H1 (cell line): ENCODE measurements around the gene WDR49. TPM values are rescaled to one million over a fixed set of nuclear protein-coding genes. Genes with fewer than 3 reads are reported as not detected.

Experiments
- CTCF ChIA-PET: fragments of 300-600 bp; sonication (Branson Sonifier 250); formaldehyde crosslinking; loops from one replicate; lab custom pipeline; 2021; ENCODE audit not compliant: partially characterized antibody; lab: Charles Lee
- POLR2A ChIA-PET: fragments of 300-600 bp; sonication (Branson Sonifier 250); formaldehyde crosslinking; loops from one replicate; lab custom pipeline; 2021; ENCODE audit warnings: inconsistent platforms; ENCODE audit not compliant: partially characterized antibody; lab: Charles Lee
- DNase-seq, 2 experiments: peaks; one replicate each; pipeline versions ENCODE4 v3.0.0 to v3.0.0-alpha.2; 2010 to 2022; ENCODE audit warnings: low spot score in 2 of 2, low read depth in 1 of 2, mixed read lengths in 1 of 2
- FAIRE-seq: peaks from 2 replicates; lab custom pipeline; 2011; peaks lifted over from hg19 to GRCh38; lab: Jason Lieb, UNC
- H2AFZ ChIP-seq: 2 replicates; pipeline ENCODE4 v1.8.1; 2012; ENCODE audit warnings: low read length, inconsistent platforms
- H2AK5ac ChIP-seq: 2 replicates; pipeline ENCODE4 v1.6.1; 2013; ENCODE audit warnings: low read depth, low read length
- H2BK120ac ChIP-seq: replicated peaks from 2 replicates; pipeline ENCODE3; 2013; ENCODE audit warnings: low read depth, low read length, inconsistent platforms
- H2BK12ac ChIP-seq: 2 replicates; pipeline ENCODE4 v1.6.1; 2013; ENCODE audit warnings: low read depth, low read length
- H2BK15ac ChIP-seq: 2 replicates; pipeline ENCODE4 v1.6.1; 2013; ENCODE audit warnings: low read length
- H2BK20ac ChIP-seq: 2 replicates; pipeline ENCODE4 v1.6.1; 2013; ENCODE audit warnings: low read length
- H2BK5ac ChIP-seq: 2 replicates; pipeline ENCODE4 v1.6.1; 2013; ENCODE audit warnings: low read depth, low read length
- H3K14ac ChIP-seq: 2 replicates; pipeline ENCODE4 v1.6.1; 2013; ENCODE audit warnings: inconsistent platforms; ENCODE audit not compliant: insufficient read length
- H3K18ac ChIP-seq: 2 replicates; pipeline ENCODE4 v1.6.1; 2013; ENCODE audit warnings: low read length; ENCODE audit errors: extremely low read depth
- H3K23ac ChIP-seq: 2 replicates; pipeline ENCODE4 v1.6.1; 2013; ENCODE audit warnings: inconsistent platforms; ENCODE audit not compliant: insufficient read length
- H3K23me2 ChIP-seq: 2 replicates; pipeline ENCODE4 v1.6.1; 2013; ENCODE audit warnings: low read depth, low read length
- H3K27ac ChIP-seq: 2 replicates; pipeline ENCODE4 v1.6.1; 2011; ENCODE audit warnings: low read depth, low read length, inconsistent platforms
- H3K27me3 ChIP-seq, 4 experiments: replicated peaks in 1 of 4; 1 replicate in 1 of 4; 2 replicates in 3 of 4; pipeline versions ENCODE4 v1.6.1 to v1.8.1; 2011 to 2013; ENCODE audit warnings: low read length in 3 of 4, mild to moderate bottlenecking in 3 of 4, inconsistent platforms in 2 of 4, mixed read lengths in 2 of 4, moderate library complexity in 1 of 4; ENCODE audit not compliant: control insufficient read depth in 3 of 4, insufficient read depth in 3 of 4; ENCODE audit errors: extremely low read depth in 1 of 4
- H3K36me3 ChIP-seq, 4 experiments: 2 replicates each; pipeline versions ENCODE4 v1.6.1 to v1.8.1; 2011 to 2013; ENCODE audit warnings: mild to moderate bottlenecking in 4 of 4, low read length in 3 of 4, moderate library complexity in 2 of 4, control low read depth in 1 of 4, inconsistent platforms in 1 of 4; ENCODE audit not compliant: insufficient read depth in 4 of 4, control insufficient read depth in 2 of 4
- H3K4ac ChIP-seq: replicated peaks from 2 replicates; pipeline ENCODE3; 2013; ENCODE audit warnings: low read length, low read depth, mixed read lengths, inconsistent platforms; ENCODE audit not compliant: insufficient read length
- H3K4me1 ChIP-seq, 4 experiments: replicated peaks in 1 of 4; 1 replicate in 1 of 4; 2 replicates in 3 of 4; pipeline versions ENCODE4 v1.6.1 to v1.8.1; 2011 to 2013; ENCODE audit warnings: low read length in 3 of 4, inconsistent platforms in 2 of 4, mixed read lengths in 1 of 4; ENCODE audit not compliant: insufficient read depth in 4 of 4, control insufficient read depth in 3 of 4
- H3K4me2 ChIP-seq, 2 experiments: 2 replicates each; pipeline versions ENCODE4 v1.6.1 to v1.8.1; 2011 to 2013; ENCODE audit warnings: low read depth in 2 of 2, low read length in 2 of 2, control low read depth in 1 of 2, inconsistent platforms in 1 of 2, mild to moderate bottlenecking in 1 of 2; ENCODE audit not compliant: insufficient read depth in 1 of 2
- H3K4me3 ChIP-seq, 4 experiments: fragments of 200-600, 300-600 bp in 1 of 4; sonication (generic), shearing (Covaris generic), sonication (Bioruptor Twin) in 1 of 4; 2 replicates each; pipeline versions ENCODE4 v1.5.1 to v1.8.1; 2011 to 2016; ENCODE audit warnings: low read length in 4 of 4, low read depth in 3 of 4, control low read depth in 2 of 4, inconsistent platforms in 2 of 4, mild to moderate bottlenecking in 2 of 4, mixed read lengths in 1 of 4, moderate library complexity in 1 of 4; ENCODE audit not compliant: insufficient read depth in 2 of 4; ENCODE audit errors: extremely low read depth in 1 of 4
- H3K56ac ChIP-seq: replicated peaks from 2 replicates; pipeline ENCODE3; 2013; ENCODE audit warnings: low read depth, mild to moderate bottlenecking, mixed read lengths, low read length, inconsistent platforms; ENCODE audit not compliant: insufficient read length
- H3K79me1 ChIP-seq: 2 replicates; pipeline ENCODE4 v1.6.1; 2013; ENCODE audit warnings: low read depth, low read length, control low read depth
- H3K79me2 ChIP-seq, 2 experiments: 2 replicates each; pipeline versions ENCODE4 v1.6.1 to v1.8.1; 2012 to 2013; ENCODE audit warnings: low read length in 2 of 2, mild to moderate bottlenecking in 2 of 2, inconsistent platforms in 1 of 2; ENCODE audit not compliant: insufficient read depth in 2 of 2, control insufficient read depth in 1 of 2
- H3K9ac ChIP-seq, 4 experiments: replicated peaks in 1 of 4; 1 replicate in 1 of 4; 2 replicates in 3 of 4; pipeline versions ENCODE4 v1.6.1 to v1.8.1; 2011 to 2013; ENCODE audit warnings: low read depth in 3 of 4, low read length in 3 of 4, control low read depth in 2 of 4, mild to moderate bottlenecking in 2 of 4, moderate library complexity in 2 of 4, inconsistent platforms in 1 of 4; ENCODE audit errors: extremely low read depth in 1 of 4
- H3K9me3 ChIP-seq, 2 experiments: 2 replicates each; pipeline versions ENCODE4 v1.6.1 to v1.8.1; 2012 to 2013; ENCODE audit warnings: mild to moderate bottlenecking in 2 of 2, moderate library complexity in 2 of 2, control low read depth in 1 of 2, inconsistent platforms in 1 of 2, low read depth in 1 of 2, low read length in 1 of 2, mixed read lengths in 1 of 2; ENCODE audit not compliant: insufficient read depth in 2 of 2
- H4K20me1 ChIP-seq, 2 experiments: replicated peaks in 1 of 2; 2 replicates each; pipeline versions ENCODE3 to v1.8.1; 2011 to 2013; ENCODE audit warnings: inconsistent platforms in 2 of 2, low read length in 2 of 2, mild to moderate bottlenecking in 1 of 2; ENCODE audit not compliant: insufficient read depth in 2 of 2, control insufficient read depth in 1 of 2
- H4K5ac ChIP-seq: 2 replicates; pipeline ENCODE4 v1.6.1; 2013; ENCODE audit warnings: low read length, low read depth, mixed read lengths, inconsistent platforms; ENCODE audit not compliant: insufficient read length
- H4K8ac ChIP-seq: 2 replicates; pipeline ENCODE4 v1.8.0; 2013; ENCODE audit warnings: mild to moderate bottlenecking, moderate library complexity, low read length, inconsistent platforms; ENCODE audit not compliant: insufficient read depth; ENCODE audit errors: extremely low read depth
- H4K91ac ChIP-seq: replicated peaks from 2 replicates; pipeline ENCODE3; 2013; ENCODE audit warnings: low read length, mixed read lengths, inconsistent platforms; ENCODE audit not compliant: insufficient read length
- BCL11A ChIP-seq, 2 experiments: IDR thresholded peaks; one replicate each; pipeline ENCODE4 v1.6.1; 2011; ENCODE audit warnings: low read depth in 2 of 2, low read length in 2 of 2, mild to moderate bottlenecking in 2 of 2
- CEBPB ChIP-seq: IDR thresholded peaks from 2 replicates; pipeline ENCODE4 v1.6.1; 2012; ENCODE audit warnings: low read depth, low read length
- CHD2 ChIP-seq: IDR thresholded peaks from 2 replicates; pipeline ENCODE4 v1.6.1; 2012; ENCODE audit warnings: low read length, improper control_type of control experiment
- GABPA ChIP-seq: IDR thresholded peaks from 2 replicates; pipeline ENCODE4 v1.6.1; 2011; ENCODE audit warnings: mild to moderate bottlenecking, low read length, moderate library complexity, borderline replicate concordance; ENCODE audit not compliant: insufficient read depth
- JUN ChIP-seq: IDR thresholded peaks from 2 replicates; pipeline ENCODE4 v1.6.1; 2011; ENCODE audit warnings: low read depth, mild to moderate bottlenecking, improper control_type of control experiment, low read length
- SAP30 ChIP-seq: fragments of 300-600 bp; sonication (generic); IDR thresholded peaks from 2 replicates; pipeline ENCODE4 v1.7.1; 2012; ENCODE audit warnings: low read length, moderate library complexity, mild to moderate bottlenecking, inconsistent platforms; ENCODE audit not compliant: insufficient read depth, insufficient replicate concordance
- SIX5 ChIP-seq: IDR thresholded peaks from 2 replicates; pipeline ENCODE4 v1.6.1; 2011; ENCODE audit warnings: mild to moderate bottlenecking, low read depth, low read length
- WGBS, 2 experiments: shearing (Covaris generic) in 1 of 2; methylation state at CpG; one replicate each; pipeline versions ENCODE4 v1.1.6 to v1.1.7; 2013 to 2015; ENCODE audit warnings: low lambda C conversion rate in 2 of 2, mixed read lengths in 2 of 2, inconsistent platforms in 1 of 2, low coverage in 1 of 2, missing lambda C conversion rate in 1 of 2; ENCODE audit not compliant: insufficient replicate concordance in 2 of 2, insufficient coverage in 1 of 2, insufficient read length in 1 of 2; ENCODE audit errors: extremely low coverage in 1 of 2, missing lambda C conversion rate in 1 of 2; 5-methylcytosine and 5-hydroxymethylcytosine counted together
- polyA plus RNA-seq, 7 experiments: library from polyadenylated mRNA; depleted of rRNA in 3 of 7; stranded (reverse) in 5 of 7; unstranded in 2 of 7; fragments of >200 nt in 5 of 7; fragments of 200-250 nt in 2 of 7; gene quantifications; 1 replicate in 5 of 7; 2 replicates in 1 of 7; 4 replicates in 1 of 7; pipeline versions ENCODE4 v1.2.1 to v1.2.3, GENCODE V29; 2011 to 2013; ENCODE audit warnings: missing spikeins in 2 of 7, mixed read lengths in 2 of 7
- total RNA-seq: library from RNA; stranded (reverse); fragmentation: NEBNext Ultra II Directional; extraction: Animal tissue kit (Norgen Biotek cat#: 25700); gene quantifications from 2 replicates; pipeline ENCODE4 v1.2.1, GENCODE V29; 2021
- TF ChIP-seq, protein P1 (sequence below): IDR thresholded peaks from 2 replicates; pipeline ENCODE4 v1.6.1; 2011; ENCODE audit warnings: low read length, improper control_type of control experiment

WDR49 gene
- total and polyA plus RNA-seq, 2 of the 8 experiments (the other 6 are each of a cell fraction or from before 2014, with no cell fraction given), result 0.50 to 1.7 TPM

DNA sequence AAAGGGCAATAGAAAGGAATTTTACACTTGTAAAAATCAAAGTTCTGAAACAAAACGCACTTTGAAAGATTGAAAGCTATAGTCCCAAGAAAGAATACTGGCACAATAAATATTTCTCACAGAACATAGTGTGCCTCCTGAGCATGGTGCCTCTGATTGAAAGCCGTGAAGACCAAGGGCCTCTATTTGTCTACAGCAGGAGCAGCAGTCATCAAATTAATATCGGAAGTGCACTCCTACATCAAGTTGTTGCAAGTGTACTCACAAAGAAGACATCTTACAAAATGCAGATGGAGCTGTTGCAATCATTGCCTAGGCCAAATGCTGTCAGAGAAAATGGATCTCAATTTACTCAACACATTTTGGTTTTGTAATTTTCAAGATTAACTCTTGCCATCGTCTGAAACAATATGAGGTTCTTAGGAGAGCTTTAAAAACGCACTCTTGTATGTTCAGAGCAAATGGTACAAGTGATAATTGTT is 9.2 kb upstream of the WDR49 start:
- Histone ChIP-seq H3K79me1 (no peaks in the 10 kb centered on the region), H3K4me2 (no peak overlapping the region), H3K9me3 (no peaks in the 10 kb centered on the region), H2BK15ac (no peak overlapping the region), H3K4me3 (no peak overlapping the region), H2BK120ac (no peak overlapping the region), H3K56ac (no peak overlapping the region), H3K36me3 (no peaks in the 10 kb centered on the region), H2AK5ac (no peak overlapping the region), H4K20me1 (no peaks in the 10 kb centered on the region), H4K5ac (no peak overlapping the region), H3K4me1 (peaks cover 0 to under 1% (median 0%) of the 10 kb centered on the region in 4 experiments; a peak in 1 of 7 replicates), H3K4ac (no peak overlapping the region), H3K9ac (no peak overlapping the region), H3K18ac (no peak overlapping the region), H4K91ac (no peak overlapping the region), H3K14ac (no peak overlapping the region), H2BK5ac (no peak overlapping the region), H3K23ac (no peak overlapping the region), H2BK12ac (no peak overlapping the region), H3K27me3 (no peaks in the 10 kb centered on the region), H2BK20ac (no peak overlapping the region), H3K23me2 (no peaks in the 10 kb centered on the region), H2AFZ (no peak overlapping the region), H3K27ac (no peak overlapping the region), H4K8ac (no peak overlapping the region), H3K79me2 (no peaks in the 10 kb centered on the region)
- WGBS, 2 experiments, result 91% methylated on average over 5 of the region's 5 CpGs; no CpG with 5 or more reads in 1 of the 2 experiments
- FAIRE-seq (no peak), DNase-seq (no peak)
- ChIA-PET CTCF (no interaction called here), POLR2A (interaction anchor here (1.1 kb wide), 1 partner anchor 9 kb away, joined by 3 read pairs; no protein-coding TSS in a partner anchor)
- TF ChIP-seq JUN (no peak), CEBPB (no peak), BCL11A (IDR thresholded peaks at IDR 0.05; ENCODE audit: low read depth in 2 of 2, low read length in 2 of 2) (no peak), SAP30 (no peak), CHD2 (no peak), GABPA (no peak), SIX5 (no peak)
- TF ChIP-seq, protein P1, sequence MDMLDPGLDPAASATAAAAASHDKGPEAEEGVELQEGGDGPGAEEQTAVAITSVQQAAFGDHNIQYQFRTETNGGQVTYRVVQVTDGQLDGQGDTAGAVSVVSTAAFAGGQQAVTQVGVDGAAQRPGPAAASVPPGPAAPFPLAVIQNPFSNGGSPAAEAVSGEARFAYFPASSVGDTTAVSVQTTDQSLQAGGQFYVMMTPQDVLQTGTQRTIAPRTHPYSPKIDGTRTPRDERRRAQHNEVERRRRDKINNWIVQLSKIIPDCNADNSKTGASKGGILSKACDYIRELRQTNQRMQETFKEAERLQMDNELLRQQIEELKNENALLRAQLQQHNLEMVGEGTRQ, result no peak
